ENCODE data around the gene STX2. TPM values are rescaled to one million over a fixed set of nuclear protein-coding genes. Genes with fewer than 3 reads are reported as not detected.

Gene STX2
- total and polyA plus RNA-seq, 2 donors from 2014 or later, result 10.1 to 20.4 TPM

DNA sequence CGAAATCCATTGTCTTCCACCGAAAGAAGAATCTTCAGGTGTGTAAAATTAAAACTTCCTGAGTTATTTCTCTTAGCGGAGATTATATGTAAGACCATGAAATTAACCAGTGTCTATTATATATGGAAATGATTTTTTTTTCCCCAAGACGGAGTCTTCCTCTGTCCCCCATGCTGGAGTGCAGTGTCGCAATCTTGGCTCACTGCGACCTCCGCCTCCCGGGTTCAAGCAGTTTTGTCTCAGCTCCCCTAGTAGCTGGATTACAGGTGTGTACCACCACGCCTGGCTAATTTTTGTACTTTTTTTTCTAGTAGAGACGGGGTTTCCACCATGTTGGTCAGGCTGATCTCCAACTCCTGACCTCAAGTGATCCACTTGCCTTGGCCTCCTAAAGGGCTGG, 35.6 kb upstream of the STX2 start:
- H3K9ac ChIP-seq (ENCODE audit: low read length in 3 of 3), result no peak overlapping the region
- H3K27me3 ChIP-seq (ENCODE audit: control insufficient read depth, insufficient read depth, low read length), result no peaks in the 10 kb centered on the region
- peaks cover 18 to 34% (median 21%) of the 10 kb centered on the region in 3 donors for H3K36me3 ChIP-seq (ENCODE audit: control insufficient read depth in 2 of 3, insufficient read depth in 3 of 3, low read length in 3 of 3)
- DNase-seq (no peak), FAIRE-seq (no peak)
- no peak overlapping the region for H3K4me3 ChIP-seq (ENCODE audit: low read length in 3 of 3)
- intact Hi-C loops (cut with DNase I), result no loop called here
- no peaks in the 10 kb centered on the region for H3K9me3 ChIP-seq (ENCODE audit: control insufficient read depth in 2 of 3, insufficient read depth in 1 of 3, low read length in 3 of 3)
- peaks cover 0 to 11% (median 8%) of the 10 kb centered on the region in 3 donors for H3K4me1 ChIP-seq (ENCODE audit: control insufficient read depth in 2 of 3, insufficient read depth in 2 of 3, low read depth in 1 of 3, low read length in 3 of 3)
- TF ChIP-seq, protein P1, sequence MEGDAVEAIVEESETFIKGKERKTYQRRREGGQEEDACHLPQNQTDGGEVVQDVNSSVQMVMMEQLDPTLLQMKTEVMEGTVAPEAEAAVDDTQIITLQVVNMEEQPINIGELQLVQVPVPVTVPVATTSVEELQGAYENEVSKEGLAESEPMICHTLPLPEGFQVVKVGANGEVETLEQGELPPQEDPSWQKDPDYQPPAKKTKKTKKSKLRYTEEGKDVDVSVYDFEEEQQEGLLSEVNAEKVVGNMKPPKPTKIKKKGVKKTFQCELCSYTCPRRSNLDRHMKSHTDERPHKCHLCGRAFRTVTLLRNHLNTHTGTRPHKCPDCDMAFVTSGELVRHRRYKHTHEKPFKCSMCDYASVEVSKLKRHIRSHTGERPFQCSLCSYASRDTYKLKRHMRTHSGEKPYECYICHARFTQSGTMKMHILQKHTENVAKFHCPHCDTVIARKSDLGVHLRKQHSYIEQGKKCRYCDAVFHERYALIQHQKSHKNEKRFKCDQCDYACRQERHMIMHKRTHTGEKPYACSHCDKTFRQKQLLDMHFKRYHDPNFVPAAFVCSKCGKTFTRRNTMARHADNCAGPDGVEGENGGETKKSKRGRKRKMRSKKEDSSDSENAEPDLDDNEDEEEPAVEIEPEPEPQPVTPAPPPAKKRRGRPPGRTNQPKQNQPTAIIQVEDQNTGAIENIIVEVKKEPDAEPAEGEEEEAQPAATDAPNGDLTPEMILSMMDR (IDR thresholded peaks at IDR 0.05; ENCODE audit: borderline replicate concordance, extremely low read depth, insufficient read depth), result no peak
- H3K27ac ChIP-seq (ENCODE audit: low read depth in 2 of 2, low read length in 2 of 2), result no peak overlapping the region

DNA sequence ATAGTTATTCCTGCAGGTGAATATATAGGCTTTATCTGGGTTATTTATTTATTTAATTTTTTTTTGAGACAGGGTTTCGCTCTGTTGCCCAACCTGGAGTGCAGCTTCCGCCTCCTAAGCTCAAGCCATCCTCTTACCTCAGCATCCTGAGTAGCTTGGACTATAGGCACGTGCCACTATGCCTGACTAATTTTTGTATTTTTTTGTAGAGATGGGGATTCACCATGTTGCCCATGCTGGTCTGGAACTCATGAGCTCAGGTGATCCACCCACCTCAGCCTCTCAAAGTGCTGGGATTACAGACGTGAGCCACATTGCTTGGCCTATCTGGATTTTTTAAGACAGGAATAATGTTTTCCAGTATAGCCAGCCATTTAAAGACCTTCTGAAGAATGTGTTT, 34.8 kb upstream of the STX2 start:
- peaks cover 0 to 11% (median 8%) of the 10 kb centered on the region in 3 donors for H3K4me1 ChIP-seq (ENCODE audit: control insufficient read depth in 2 of 3, insufficient read depth in 2 of 3, low read depth in 1 of 3, low read length in 3 of 3)
- no peaks in the 10 kb centered on the region for H3K27me3 ChIP-seq (ENCODE audit: control insufficient read depth, insufficient read depth, low read length)
- H3K4me3 ChIP-seq (ENCODE audit: low read length in 3 of 3), result no peak overlapping the region
- intact Hi-C loops (cut with DNase I), result no loop called here
- DNase-seq, result peak in 1 of 5 donors; percentile 12
- TF ChIP-seq, protein P1 (IDR thresholded peaks at IDR 0.05; ENCODE audit: borderline replicate concordance, extremely low read depth, insufficient read depth), result no peak
- no peak for FAIRE-seq
- no peak overlapping the region for H3K27ac ChIP-seq (ENCODE audit: low read depth in 2 of 2, low read length in 2 of 2)
- no peak overlapping the region for H3K9ac ChIP-seq (ENCODE audit: low read length in 3 of 3)
- H3K36me3 ChIP-seq (ENCODE audit: control insufficient read depth in 2 of 3, insufficient read depth in 3 of 3, low read length in 3 of 3), result peaks cover 18 to 34% (median 21%) of the 10 kb centered on the region in 3 donors
- no peaks in the 10 kb centered on the region for H3K9me3 ChIP-seq (ENCODE audit: control insufficient read depth in 2 of 3, insufficient read depth in 1 of 3, low read length in 3 of 3)

GRCh38 chr12:130873106-130873795, 34.2 kb upstream of the STX2 start:
- no peak overlapping the region for H3K27ac ChIP-seq (ENCODE audit: low read depth in 2 of 2, low read length in 2 of 2)
- TF ChIP-seq, protein P1 (IDR thresholded peaks at IDR 0.05; ENCODE audit: borderline replicate concordance, extremely low read depth, insufficient read depth), result no peak
- H3K4me1 ChIP-seq (ENCODE audit: control insufficient read depth in 2 of 3, insufficient read depth in 2 of 3, low read depth in 1 of 3, low read length in 3 of 3), result peaks cover 0 to 11% (median 8%) of the 10 kb centered on the region in 3 donors
- DNase-seq, result no peak
- peaks cover 18 to 34% (median 21%) of the 10 kb centered on the region in 3 donors for H3K36me3 ChIP-seq (ENCODE audit: control insufficient read depth in 2 of 3, insufficient read depth in 3 of 3, low read length in 3 of 3)
- H3K9me3 ChIP-seq (ENCODE audit: control insufficient read depth in 2 of 3, insufficient read depth in 1 of 3, low read length in 3 of 3), result no peaks in the 10 kb centered on the region
- H3K9ac ChIP-seq (ENCODE audit: low read length in 3 of 3), result peak overlapping the region; percentile 54 to 70 (median 70)
- FAIRE-seq, result no peak
- H3K27me3 ChIP-seq (ENCODE audit: control insufficient read depth, insufficient read depth, low read length), result no peaks in the 10 kb centered on the region
- H3K4me3 ChIP-seq (ENCODE audit: low read length in 3 of 3), result peak overlapping the region; percentile 76 to 83 (median 79)
- intact Hi-C loops (cut with DNase I), result no loop called here
